ENCODE results near the gene ADAMTS1. TPM values are rescaled to one million over a fixed set of nuclear protein-coding genes. Genes with fewer than 3 reads are reported as not detected.
A peak's percentile ranks its signal among the peaks of the same experiment; 100 is the strongest.

Gene ADAMTS1
- total RNA-seq, 3 donors from 2014 or later (not counting 1 experiment from before 2014, with no cell fraction given): 12.5 to 18.7 (median 17.1) TPM

DNA sequence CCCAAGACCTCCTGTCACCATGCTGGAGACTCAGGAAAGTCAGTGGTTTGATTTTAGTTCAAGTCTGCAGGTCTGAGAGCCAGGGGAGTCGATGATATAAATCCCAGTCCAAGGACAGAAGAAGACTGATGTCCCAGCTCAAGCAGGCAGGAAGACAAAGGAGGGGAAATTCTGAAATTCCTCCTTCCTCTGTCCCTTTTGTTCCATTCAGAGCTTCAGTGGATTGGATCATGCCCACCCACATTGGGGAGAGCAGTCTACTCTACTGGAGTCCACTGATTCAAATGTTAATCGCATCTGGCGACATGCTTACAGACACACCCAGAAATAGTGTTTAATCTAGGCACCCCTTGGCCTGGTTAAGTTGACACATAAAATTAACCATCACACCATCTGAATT, 7.2 kb upstream of the ADAMTS1 start:
- 88% methylated on average over 3 of the region's 3 CpGs for WGBS (ENCODE audit: insufficient coverage)
- H3K4me3 Mint-ChIP-seq: no peak overlapping the region

DNA sequence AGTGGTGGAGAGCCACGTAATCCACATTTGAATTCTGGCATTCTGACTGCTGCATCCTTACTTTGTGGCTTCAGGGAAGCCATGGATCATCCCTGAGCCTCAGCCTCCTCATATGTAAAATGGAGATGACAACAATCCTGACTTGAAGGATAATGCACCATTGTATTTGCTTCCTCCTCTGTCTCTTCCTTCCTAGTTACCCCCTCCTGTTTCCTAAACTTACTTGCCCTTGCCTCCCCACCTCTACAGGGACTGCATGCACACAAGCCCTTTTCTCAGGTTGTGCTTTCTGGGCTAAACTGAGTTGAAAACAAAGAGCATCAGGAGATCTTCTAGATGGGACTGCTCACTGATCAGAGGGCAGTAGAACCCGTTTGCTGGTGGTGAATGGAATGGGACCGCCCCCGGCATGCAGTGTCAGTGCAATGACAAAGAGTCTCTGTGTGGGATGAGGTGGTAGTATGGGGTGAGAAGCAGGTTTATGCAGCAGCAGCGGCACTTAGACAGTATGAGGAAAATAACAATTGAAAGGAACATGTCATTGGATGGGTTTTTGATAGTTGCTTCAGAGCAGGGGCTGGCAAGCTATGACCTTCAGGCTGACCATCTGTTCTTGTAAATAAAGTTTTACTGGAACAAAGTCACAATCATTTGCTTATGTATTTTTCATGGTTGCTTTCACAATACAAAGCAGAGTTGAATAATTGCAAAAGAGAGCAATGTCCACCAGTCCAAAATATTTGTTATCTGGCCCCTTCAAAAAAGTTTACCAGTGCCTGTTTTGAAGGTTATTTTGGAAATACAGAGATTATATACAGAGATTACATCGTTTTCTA, 6.1 kb upstream of the ADAMTS1 start:
- peaks cover 5% of the 10 kb centered on the region for H3K4me1 ChIP-seq (ENCODE audit: control insufficient read depth, insufficient read depth, low read length)
- TF ChIP-seq, protein P1, sequence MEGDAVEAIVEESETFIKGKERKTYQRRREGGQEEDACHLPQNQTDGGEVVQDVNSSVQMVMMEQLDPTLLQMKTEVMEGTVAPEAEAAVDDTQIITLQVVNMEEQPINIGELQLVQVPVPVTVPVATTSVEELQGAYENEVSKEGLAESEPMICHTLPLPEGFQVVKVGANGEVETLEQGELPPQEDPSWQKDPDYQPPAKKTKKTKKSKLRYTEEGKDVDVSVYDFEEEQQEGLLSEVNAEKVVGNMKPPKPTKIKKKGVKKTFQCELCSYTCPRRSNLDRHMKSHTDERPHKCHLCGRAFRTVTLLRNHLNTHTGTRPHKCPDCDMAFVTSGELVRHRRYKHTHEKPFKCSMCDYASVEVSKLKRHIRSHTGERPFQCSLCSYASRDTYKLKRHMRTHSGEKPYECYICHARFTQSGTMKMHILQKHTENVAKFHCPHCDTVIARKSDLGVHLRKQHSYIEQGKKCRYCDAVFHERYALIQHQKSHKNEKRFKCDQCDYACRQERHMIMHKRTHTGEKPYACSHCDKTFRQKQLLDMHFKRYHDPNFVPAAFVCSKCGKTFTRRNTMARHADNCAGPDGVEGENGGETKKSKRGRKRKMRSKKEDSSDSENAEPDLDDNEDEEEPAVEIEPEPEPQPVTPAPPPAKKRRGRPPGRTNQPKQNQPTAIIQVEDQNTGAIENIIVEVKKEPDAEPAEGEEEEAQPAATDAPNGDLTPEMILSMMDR (IDR thresholded peaks at IDR 0.05): no peak
- no peak for DNase-seq

More for the DNA sequence above, 7.2 kb upstream of the ADAMTS1 start:
- no peaks in the 10 kb centered on the region for H3K27me3 ChIP-seq (ENCODE audit: control insufficient read depth, insufficient read depth, low read length)
- no peaks in the 10 kb centered on the region for H3K4me1 ChIP-seq (ENCODE audit: control insufficient read depth, insufficient read depth, low read length)
- intact Hi-C loops (cut with micrococcal nuclease): no loop called here
- DNase-seq (no peak), ATAC-seq (no peak)
- H3K27me3 Mint-ChIP-seq (ENCODE audit: low read depth in 2 of 2): peaks cover 0 to 2% of the 10 kb centered on the region in 2 donors
- no peaks in the 10 kb centered on the region for H3K9me3 Mint-ChIP-seq
- no peaks in the 10 kb centered on the region for H3K9me3 ChIP-seq (ENCODE audit: control insufficient read depth, insufficient read depth, low read length)
- H3K36me3 ChIP-seq (ENCODE audit: control insufficient read depth, insufficient read depth, low read length): no peaks in the 10 kb centered on the region
- peaks cover 4 to 11% of the 10 kb centered on the region in 2 donors for H3K4me1 Mint-ChIP-seq
- H3K27ac Mint-ChIP-seq: no peak overlapping the region
- H3K4me3 ChIP-seq (ENCODE audit: low read length): no peak overlapping the region
- TF ChIP-seq, protein P1 (IDR thresholded peaks at IDR 0.05): no peak
- H3K36me3 Mint-ChIP-seq: no peaks in the 10 kb centered on the region
- H3K27ac ChIP-seq (ENCODE audit: low read length): no peak overlapping the region

DNA sequence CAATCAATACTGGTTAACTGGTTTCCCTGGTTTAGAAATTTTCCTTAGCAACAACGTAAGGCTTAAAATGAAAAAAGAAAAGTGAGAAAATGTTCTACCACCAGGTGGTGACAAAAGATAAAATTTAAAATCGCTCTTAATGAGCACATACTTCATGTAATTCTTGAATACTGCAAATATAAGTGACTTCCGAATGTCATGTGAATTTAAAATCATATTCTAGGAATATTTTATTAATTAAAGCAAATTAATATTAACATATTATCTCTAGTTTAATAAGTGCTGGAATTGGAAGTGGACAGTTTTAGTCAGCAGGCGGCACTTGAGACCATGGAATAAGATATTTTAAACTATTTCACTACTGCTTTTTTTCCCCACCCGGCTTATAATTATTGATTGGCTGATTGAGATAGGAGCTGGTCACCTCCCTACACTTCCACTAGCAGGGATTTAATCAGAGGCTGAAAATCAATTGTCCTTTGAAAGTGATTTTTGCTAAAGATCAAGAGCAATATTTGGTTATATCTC, 5.0 kb upstream of the ADAMTS1 start:
- Histone ChIP-seq H3K4me1 (ENCODE audit: control insufficient read depth, insufficient read depth, low read length) (peaks cover 15% of the 10 kb centered on the region), H3K27me3 (ENCODE audit: control insufficient read depth, insufficient read depth, low read length) (no peaks in the 10 kb centered on the region), H3K36me3 (ENCODE audit: control insufficient read depth, insufficient read depth, low read length) (no peaks in the 10 kb centered on the region), H3K9me3 (ENCODE audit: control insufficient read depth, insufficient read depth, low read length) (no peaks in the 10 kb centered on the region), H3K27ac (ENCODE audit: low read length) (no peak overlapping the region), H3K4me3 (ENCODE audit: low read length) (no peak overlapping the region)
- no peak for ATAC-seq
- Mint-ChIP-seq H3K4me1 (peaks cover 24 to 32% of the 10 kb centered on the region in 2 donors), H3K9me3 (no peaks in the 10 kb centered on the region), H3K27ac (no peak overlapping the region), H3K27me3 (ENCODE audit: low read depth in 2 of 2) (peaks cover 5 to 10% of the 10 kb centered on the region in 2 donors), H3K36me3 (no peaks in the 10 kb centered on the region), H3K4me3 (no peak overlapping the region)
- WGBS (ENCODE audit: insufficient coverage): no CpG with 5 or more reads among the region's 5 CpGs
- TF ChIP-seq, protein P1 (IDR thresholded peaks at IDR 0.05): peak; percentile 76
- DNase-seq: peak in 1 of 2 donors; percentile 30
- intact Hi-C loops (cut with micrococcal nuclease): loop anchor here (1.0 kb wide), 1 partner anchor 1943 kb away; no protein-coding TSS in a partner anchor

More for the DNA sequence above, 6.1 kb upstream of the ADAMTS1 start:
- WGBS (ENCODE audit: insufficient coverage): 81% methylated on average over 5 of the region's 6 CpGs
- intact Hi-C loops (cut with micrococcal nuclease): no loop called here
- H3K27ac Mint-ChIP-seq: no peak overlapping the region
- peaks cover 15 to 22% of the 10 kb centered on the region in 2 donors for H3K4me1 Mint-ChIP-seq
- ATAC-seq: no peak
- Histone ChIP-seq H3K27ac (ENCODE audit: low read length) (no peak overlapping the region), H3K9me3 (ENCODE audit: control insufficient read depth, insufficient read depth, low read length) (no peaks in the 10 kb centered on the region), H3K36me3 (ENCODE audit: control insufficient read depth, insufficient read depth, low read length) (no peaks in the 10 kb centered on the region), H3K27me3 (ENCODE audit: control insufficient read depth, insufficient read depth, low read length) (no peaks in the 10 kb centered on the region), H3K4me3 (ENCODE audit: low read length) (no peak overlapping the region)
- H3K4me3 Mint-ChIP-seq: no peak overlapping the region
- peaks cover 0 to 10% of the 10 kb centered on the region in 2 donors for H3K27me3 Mint-ChIP-seq (ENCODE audit: low read depth in 2 of 2)
- no peaks in the 10 kb centered on the region for H3K36me3 Mint-ChIP-seq
- no peaks in the 10 kb centered on the region for H3K9me3 Mint-ChIP-seq
